Activated T-cell treated with anti-CD3 and anti-CD28 coated beads for 4 hours (primary cell): ENCODE data around the gene LDLRAD4.
"Not testable (repeated sequence)": the region's sequence is repeated elsewhere in the genome, so short reads cannot be mapped to it uniquely, and the experiment has no call there.

Source experiments
- DNase-seq: peaks from one replicate; pipeline ENCODE4 v3.0.0-alpha.2; 2020

LDLRAD4 gene

DNA sequence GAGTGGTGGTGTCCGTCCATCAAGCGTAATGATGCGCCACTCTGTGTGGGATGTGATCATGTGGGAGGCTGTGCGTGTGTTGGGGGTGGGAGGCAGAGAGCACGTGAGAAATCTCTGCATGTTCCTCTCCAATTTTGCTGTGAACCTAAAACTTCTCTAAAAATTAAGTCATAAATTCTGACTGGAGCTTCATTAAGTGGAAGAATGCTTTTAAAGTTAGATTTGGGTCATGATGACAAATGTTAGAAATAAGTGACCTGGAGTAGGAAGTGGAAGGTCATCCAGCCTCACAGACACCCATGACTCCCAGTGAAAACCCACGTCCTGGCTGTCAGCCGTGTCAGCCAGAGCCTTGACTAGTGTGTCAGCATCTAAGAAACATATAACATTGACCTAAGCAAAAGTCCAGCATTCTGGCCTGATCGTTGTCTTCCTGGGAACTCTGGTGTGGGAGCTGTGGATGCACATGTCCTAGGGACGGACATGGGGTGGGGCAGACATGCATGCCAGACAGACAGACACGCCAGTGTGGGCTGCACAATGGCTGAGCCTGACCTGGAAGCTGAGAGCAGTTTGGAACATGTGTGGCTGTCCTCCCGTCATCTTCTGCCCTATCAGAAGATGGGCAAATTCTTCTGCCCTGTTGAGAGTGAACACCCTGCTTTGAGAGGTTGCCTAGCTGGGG lies 262.2 kb downstream of the LDLRAD4 start:
- DNase-seq = no peak

DNA sequence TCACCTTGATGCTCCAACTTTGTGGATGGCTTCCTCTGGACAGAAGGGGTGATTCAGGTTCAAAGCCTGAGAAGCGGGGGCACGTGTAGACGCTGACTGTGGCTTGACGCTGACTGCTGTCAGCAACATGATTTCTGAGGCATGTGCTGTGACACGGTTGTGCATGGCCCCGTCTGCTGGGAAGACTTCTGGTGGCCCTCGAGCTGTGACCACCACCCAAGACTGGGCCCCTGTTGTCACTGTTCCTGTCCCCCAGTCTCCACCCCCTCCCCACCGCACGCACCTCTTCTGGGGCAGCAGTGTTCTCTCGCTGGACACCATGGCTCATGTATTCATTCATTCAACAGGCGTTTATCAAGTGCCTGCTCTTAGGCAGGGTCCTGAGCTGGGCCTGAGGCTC lies 262.8 kb downstream of the LDLRAD4 start:
- DNase-seq = no peak

DNA sequence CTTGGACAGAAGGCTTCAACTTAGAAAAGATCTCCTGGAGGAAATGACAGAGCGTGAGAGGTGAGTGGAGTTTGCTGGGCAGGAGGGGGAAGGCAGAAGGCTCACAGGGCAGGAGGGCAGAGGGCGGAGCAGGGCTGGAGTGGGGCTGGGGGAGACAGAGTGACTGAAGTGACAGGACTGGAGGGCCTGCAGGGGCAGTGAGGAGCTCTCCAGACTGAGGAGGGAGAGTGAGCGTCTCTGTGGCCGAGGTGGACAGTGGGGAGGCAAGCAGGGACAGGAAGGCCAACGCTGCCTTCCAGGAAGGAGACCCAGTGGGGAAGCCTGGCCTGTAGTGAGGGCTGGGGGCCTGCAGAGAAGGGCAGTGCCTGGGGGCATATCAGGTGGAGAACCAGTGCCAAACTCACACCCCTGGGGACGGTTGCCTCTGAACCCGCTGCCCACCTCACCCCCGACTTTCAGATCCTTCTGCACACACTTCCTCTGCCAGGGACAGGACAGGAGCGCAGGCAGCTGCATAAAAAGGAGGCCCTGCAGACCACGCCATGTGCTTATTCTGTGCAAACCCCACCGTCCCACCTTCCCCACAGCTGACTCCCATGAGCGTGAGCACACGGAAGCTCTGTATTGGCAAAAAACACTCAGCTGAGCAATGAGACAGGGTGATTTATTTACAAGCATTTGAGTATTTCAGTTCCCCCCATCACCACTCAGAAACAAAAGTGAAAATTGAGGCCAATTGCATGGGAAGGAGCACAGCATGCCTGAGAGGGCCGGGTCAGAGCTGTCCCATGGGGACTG lies 263.5 kb downstream of the LDLRAD4 start:
- no peak for DNase-seq

DNA sequence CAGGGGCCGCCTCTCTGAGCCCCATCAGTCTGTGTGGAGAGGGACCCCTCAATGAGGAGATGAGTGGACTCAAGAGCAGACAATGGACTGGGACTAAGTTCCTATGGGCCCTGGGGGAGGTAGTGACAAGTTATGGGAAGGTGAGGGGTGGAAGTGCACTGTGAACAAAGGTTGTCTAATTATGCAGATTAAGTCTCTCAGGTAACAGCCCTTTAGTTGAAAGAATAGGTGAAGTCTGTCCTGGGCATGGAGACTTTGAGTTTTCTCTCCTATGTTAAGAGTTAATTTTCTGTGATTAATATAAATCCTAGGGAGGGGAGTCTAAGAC lies 264.0 kb downstream of the LDLRAD4 start:
- no peak for DNase-seq

DNA sequence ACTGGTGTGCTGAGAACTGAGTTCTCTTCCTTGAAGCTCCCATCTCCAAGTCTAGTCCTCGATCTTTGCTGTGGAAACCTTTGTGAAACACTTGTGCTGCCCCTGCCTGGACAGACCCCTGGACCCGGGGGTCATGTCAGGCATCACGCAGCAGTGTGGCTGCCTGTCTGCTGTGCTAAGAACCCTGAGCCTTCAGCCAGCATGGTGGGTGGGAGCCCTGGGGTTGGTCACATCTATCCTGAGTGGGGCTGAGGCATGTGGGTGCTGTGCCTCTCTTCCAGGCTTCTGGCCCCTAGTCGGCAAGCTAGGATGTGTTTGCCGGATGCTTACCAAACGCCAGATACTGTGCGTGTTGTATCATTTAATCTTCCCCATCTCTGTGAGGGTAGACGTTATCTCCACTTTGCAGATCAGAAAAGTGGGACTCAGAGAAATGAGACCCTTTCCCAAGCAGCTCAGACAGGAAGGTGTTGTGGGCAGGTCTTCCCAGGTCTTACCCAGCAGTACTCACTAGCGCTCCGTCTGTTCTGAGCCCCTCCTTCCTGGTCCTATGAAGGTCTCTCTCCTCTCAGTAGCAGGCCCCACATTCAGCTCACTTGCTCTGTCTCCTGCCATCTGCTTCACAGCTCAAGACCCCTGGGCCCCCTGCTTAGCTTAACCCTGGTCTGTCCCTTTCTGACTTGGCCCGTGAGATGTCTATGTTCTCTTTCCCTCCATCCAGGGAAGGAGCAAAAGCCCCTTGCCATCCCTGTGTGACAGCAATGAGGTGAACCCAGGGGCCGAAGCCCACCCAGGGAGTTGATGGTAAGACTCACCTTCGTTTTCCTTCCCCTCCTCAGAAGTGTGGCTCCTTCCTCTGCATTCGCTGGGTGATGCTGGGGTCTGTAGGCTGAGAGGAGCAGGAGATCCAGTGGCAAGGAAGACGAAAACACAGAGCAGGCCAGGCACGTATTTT lies 265.0 kb downstream of the LDLRAD4 start:
- DNase-seq = no peak

DNA sequence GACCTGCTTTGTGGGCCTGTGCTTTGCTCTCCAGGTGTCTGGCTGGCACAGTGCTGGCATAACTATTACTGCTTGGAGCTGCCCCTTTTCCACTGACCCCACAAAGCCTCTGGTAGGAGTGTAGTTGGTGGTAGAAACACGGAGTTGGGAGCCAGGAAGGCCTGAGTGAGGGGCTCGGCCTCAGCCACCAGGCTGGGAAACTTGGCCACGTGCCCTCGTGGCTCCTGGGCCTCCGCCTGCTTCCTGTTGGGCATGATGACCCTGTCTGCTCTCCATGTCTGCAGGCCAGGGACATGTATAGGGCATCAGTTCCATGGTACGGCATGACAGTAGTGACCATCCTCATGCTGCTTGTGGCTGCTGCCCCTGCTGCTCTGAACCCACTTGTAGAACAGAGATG lies 266.6 kb downstream of the LDLRAD4 start:
- no peak for DNase-seq

DNA sequence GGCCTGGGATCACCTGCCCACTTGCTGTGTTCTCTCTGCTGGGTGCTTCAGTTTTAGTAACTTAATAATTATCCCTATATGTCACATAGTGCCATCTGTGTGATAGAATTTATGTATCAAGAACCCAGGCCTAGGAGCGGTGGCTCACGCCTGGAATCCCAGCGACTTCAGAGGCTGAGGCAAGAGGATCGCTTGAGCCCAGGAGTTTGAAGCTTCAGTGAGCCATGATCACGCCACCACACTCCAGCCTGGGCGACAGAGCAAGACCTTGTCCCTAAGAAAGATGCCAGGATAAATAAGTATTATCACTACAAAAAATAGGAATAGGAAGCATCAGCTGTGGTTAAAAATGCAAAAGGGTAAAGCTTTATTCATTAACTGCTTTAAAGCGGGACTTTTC lies 267.0 kb downstream of the LDLRAD4 start:
- no peak for DNase-seq

DNA sequence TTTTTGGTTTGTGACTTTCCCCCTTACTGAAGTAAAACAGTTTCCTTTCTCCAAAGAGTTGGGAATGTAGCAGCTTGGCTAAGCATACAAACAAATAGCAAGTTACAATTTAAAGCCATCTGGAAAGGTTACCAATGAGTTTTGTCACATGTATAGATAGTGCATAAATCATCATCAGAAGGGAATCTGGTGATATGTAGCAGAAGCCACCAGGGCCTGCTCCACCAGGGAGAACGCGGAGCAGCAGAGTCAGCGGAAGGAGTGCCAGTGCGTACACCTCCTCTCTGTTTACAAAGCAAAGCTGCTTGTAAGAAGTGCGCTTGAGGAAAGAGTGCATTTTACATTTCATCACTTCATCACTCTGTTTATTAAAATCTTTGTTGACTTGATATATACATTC lies 267.7 kb downstream of the LDLRAD4 start:
- DNase-seq = no peak

DNA sequence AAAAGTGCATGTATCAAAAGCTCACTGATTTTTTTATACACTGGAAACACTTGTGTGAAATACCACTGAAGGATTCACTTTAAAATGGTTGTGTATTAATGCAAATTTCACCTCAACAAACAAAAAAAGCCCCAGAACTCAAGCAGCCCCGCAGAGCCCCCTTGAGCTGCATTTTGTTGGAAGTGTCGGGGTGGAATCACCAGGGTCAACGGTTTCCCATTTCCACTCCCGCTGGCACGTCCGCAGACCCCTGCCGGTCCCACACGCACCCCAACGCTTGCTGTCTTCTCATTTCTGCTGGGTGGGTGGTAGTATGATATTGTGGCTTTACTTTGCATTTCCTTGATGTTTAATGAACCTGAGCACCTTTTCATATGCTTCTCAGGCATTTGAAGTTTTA lies 268.1 kb downstream of the LDLRAD4 start:
- no peak for DNase-seq

DNA sequence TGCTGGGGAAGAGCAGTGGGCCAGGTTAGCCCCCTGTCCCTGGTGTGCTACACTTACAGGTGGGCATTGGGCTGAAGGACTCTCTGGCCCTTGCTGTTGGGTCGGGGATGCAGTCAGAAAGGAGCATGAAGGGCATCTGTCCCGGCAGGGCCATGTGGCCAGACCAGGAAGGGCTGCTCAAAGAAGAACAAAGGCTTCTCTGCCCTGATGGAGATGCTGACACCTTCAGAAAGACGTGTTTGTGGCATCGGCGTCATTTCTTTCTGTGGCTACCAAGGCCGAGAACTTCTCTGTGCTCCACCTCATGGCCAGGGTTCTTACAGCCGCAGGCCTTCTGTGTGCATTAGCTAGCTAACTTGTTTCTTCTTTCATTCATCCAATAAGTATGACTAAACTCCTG lies 268.7 kb downstream of the LDLRAD4 start:
- no peak for DNase-seq

DNA sequence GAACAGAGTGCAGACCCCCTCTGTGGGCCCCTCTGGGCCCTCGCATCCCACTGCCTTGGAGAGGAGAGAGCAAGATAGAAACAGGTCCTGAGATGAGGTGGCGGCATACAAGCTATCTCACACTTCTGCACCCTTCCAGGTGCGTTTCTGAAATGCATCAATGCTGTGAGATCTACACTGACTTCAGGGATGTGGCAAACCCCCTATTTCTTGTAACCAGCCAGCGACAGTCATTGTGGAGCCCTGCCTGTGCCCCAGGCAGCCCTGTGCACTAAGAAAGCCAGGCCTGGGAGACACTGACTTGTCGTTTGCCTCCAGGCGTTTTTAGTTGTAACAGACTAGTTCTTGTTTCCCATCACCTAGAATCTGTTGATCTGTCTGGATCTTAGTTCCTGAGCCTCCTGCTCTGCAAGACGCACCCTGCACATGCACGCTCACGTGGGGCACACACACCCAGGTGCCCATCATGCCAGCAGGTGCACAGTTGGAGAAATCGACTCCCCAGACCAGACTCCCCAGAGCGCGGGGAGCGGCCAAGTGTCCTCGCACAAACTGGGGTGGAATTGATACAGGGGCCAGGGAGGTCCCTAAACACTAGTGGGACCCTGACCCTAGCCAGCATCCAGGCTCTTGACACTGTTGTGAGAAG lies 269.8 kb downstream of the LDLRAD4 start:
- DNase-seq = no peak

DNA sequence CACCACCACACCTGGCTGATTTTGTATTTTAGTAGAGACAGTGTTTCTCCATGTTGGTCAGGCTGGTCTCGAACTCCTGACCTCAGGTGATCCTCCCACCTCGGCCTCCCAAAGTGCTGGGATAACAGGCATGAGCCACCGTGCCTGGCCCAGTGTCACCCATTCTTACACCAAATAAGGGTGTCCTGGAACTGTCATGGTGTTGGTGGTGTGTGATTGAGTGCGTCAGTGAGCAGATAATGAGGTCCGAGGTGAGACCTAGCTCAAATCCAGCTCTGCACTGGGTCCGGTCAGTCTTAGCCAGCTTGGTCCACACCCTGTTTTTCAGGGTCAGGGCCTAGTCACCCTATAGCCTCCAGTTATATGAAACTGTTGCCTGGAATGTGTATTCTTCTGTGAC lies 270.7 kb downstream of the LDLRAD4 start:
- DNase-seq = not testable (repeated sequence)

DNA sequence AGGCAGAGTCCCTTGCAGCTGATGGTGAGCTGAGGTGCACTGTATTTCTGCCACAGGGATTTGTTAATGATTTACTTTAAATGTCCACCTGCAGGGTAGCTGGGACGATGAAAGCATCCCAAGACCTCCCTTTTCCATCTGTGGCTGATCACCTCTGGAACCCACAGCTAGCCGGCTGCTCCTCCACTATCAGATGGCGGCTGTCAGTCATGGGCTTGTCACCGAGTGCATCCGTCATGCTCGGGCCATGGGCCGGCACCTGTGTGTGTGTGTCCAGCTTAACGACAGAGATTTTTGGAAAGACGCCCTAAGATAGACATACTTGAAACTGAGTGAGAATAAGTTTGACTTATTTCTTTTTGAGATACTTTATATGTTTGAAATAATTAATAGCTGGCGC lies 272.6 kb downstream of the LDLRAD4 start:
- DNase-seq = no peak

DNA sequence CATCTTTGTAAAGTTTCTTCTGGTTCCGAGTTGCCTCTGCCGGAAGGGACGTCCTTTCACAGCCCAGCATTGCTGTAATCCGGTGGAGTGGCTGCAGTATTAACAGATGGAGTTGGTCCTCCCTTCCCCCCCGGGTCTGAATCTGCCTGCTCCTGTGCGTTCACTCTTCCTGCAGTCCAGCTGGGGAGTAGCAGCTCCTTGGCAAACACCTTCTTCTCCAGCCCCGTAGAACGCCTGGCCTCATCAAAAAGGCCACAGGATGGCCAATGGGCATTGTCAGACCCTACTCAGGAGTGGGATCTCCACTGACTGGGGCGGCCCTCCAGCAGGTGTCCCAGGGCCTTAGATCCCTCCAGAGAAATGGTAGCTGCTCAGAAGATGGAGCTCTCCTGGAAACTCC lies 273.8 kb downstream of the LDLRAD4 start:
- DNase-seq = no peak

DNA sequence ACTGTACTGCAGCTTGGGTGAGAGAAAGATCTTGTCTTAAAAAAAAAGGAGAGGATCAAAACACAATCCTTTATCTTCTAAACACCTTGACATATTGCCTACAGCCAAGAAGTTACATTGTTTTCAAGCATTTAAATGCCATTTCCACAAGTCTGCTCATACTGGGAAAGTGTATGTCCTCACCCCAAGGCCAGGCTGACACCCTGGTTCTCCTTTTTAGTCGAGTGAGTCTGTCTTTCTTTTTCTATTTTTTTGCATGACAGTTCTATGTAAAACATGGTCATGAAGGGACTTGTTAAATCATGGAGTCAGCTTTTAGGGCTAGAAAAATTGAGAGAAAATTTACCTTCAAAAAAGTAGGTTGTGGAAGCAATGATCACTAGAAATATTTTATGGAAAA lies 274.5 kb downstream of the LDLRAD4 start:
- no peak for DNase-seq

DNA sequence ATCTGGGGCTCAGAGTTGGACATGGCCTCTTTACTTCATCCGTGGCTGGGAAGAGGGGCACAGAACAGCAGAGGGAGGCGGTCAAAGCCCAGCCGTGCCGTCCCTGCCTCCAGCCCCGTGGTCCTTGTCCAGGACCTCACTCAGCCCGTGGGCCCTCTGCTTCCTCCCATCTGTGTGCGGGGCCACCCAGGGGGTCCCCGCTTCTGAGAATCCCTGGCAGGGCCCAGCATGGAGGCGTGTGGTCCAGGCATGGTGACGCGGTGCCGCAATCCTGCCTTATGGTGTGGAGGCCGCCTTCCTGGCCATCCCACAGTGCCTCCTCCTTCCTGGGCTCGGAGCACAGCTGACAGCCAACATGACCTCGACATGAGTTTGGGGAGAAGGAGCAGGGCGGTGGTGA lies 275.2 kb downstream of the LDLRAD4 start:
- no peak for DNase-seq

DNA sequence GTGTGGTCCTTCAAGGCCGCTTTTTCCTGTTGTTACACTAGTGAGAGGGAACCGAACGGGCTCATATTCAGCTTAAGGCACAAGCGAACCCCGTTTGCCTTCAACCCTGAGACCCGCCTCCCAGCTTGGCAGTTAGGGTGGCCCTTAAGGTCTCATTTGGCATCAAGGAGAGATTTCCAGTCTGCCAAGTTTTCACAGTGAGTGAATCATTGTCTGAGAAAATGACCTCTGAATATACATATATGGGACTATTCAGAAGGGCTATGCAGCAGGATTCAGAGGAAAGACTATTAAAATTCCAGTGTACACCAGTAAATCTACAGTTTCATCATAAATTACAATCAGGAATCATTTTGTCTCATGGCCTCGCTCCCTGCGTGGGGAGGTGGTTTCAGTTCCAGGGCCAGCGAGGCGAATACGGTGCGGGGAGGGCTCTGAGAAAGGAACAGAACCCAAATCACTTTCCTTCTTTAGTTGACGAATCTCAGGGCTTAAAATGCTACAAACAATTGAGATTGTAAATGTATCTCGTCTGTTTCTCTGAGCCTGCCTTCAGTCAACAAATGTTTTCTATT lies 276.4 kb downstream of the LDLRAD4 start:
- DNase-seq = no peak

DNA sequence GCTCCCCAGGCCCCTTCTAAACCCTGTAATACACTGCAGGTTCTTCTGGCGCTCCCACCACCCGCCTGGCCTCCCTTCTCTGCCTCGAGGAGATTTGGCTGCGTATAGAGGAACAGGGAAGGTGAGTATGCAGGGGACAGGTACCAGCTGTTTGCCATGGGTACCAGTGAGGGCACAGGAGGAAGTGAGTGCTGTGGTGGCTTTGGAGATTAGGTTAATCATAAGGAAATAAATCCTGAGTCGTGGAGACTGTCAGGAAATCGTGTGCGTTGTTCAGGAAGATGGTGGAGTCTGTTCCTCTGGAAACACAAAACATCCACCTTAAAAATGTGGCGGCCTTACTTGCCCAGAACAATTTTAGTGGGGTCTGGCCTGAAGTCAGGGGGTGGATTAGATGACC lies 277.4 kb downstream of the LDLRAD4 start:
- no peak for DNase-seq

DNA sequence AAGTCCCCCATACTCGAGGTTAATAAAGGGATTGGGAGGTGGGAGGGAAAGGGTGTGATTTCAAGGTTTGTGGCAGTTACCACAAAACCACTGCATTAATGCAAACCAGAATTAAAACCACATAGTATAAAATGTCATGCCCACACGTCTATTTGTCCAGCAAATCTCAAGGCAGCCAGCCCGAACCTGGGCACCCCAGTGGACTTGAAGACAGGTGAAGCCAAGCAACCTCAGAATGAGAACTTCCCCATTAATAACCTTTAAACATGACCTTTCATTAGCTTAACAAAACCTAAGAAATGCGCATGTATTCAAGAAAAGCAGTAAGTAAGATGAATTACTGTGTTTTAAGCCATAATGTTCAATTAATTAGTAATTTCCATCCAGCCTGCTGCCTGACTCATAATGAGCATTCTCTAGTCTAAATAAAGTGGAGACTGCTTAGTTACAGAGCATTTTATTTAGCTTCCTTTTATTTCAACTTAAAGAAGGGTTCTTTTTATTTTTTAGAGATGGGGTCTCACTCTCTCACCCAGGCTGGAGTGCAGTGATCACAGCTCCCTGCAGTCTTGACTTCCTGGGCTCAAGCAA lies 278.2 kb downstream of the LDLRAD4 start:
- DNase-seq = no peak

DNA sequence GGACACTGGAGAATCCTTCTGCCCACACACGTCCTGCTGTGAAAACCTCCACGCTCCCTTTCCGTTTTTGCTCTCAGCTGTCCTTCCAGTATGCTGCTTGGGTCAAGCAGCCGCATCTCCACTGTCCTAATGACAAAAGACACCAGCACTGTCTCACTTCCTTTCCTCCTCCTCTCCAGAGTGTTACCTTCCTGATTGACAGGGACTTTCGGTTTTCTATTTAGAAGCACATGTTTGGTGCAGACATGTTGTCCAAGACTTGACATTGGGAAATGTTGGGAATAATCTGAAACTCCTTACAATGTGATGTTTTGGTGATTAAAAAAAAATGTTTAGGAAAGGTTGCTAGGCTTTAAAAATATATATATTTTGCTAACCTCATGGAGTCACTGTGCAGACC lies 281.2 kb downstream of the LDLRAD4 start:
- no peak for DNase-seq

DNA sequence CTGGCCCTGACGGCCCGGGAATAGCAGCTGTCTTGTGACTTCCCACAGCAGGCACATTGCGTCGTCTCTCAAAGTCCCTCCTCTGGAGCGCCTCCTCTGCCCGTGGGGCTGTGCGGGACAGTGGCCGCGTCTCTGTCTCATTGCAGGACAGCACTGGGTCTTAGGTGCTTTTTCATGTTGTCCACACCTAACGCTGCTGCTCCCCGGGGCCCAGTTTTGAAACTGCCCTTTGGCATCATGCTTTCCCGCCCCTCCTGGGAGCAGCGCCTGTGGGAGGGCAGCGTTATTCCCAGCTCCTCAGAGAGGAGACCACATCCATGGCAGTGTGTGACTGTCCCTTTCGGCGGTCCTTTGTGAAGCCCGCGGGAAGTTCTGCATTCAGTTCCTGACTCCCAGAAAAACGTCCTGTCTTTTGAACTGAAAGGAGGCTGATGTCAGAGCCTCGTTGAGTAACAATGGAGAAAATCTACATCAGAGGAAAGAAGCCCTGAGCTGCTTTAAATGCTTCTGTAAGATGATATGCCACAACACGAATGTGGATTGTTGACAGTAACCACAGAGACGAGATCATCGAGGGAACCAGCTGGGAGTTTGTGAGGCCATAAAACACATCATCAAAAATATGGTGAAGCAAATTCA lies 281.8 kb downstream of the LDLRAD4 start:
- DNase-seq = no peak
